ENCODE results near the gene ZNF530. TPM values are rescaled to one million over a fixed set of nuclear protein-coding genes. Genes with fewer than 3 reads are reported as not detected.

ZNF530 gene
- total RNA-seq, 1 experiment from 2014 or later, result 8.6 TPM

GRCh38 chr19:57633832-57634131 is 34.1 kb downstream of the ZNF530 start:
- peaks cover 25% of the 10 kb centered on the region for H3K9me3 Mint-ChIP-seq (ENCODE audit: unreplicated experiment)
- peak overlapping the region; percentile 81 for H3K27ac Mint-ChIP-seq (ENCODE audit: unreplicated experiment)
- intact Hi-C loops (cut with micrococcal nuclease; ENCODE audit: unreplicated experiment), result loop anchor here (1.0 kb wide), 5 partner anchors 34 to 198 kb away; partner anchors contain the start of genes ZNF530, ZNF551, ZNF749 and ZNF776
- H3K4me1 ChIP-seq, result 0 out of 2 replicates have a peak, but pooled peaks cover 7% of the 10 kb centered on the region
- H3K4me3 Mint-ChIP-seq (ENCODE audit: unreplicated experiment), result peak overlapping the region; percentile 86
- H3K9me3 ChIP-seq, result peaks cover 8% of the 10 kb centered on the region; the same call in 1 of the 2 replicates
- H3K4me3 ChIP-seq (ENCODE audit: low read depth, low read length), result peak overlapping the region; percentile 95
- ChIA-PET CTCF (interaction anchor here (0.5 kb wide), 1 partner anchor 124 kb away, joined by 3 read pairs; no protein-coding TSS in a partner anchor), POLR2A (no interaction called here)
- no peak for TF ChIP-seq CTCF (IDR thresholded peaks at IDR 0.05; ENCODE audit: insufficient read depth in 1 of 2, low read depth in 1 of 2, low read length in 1 of 2, severe bottlenecking in 1 of 2, unreplicated experiment in 1 of 2)
- H3K36me3 ChIP-seq (ENCODE audit: control insufficient read depth, insufficient read depth, low read length), result no peaks in the 10 kb centered on the region
- peaks cover 11% of the 10 kb centered on the region for H3K36me3 Mint-ChIP-seq (ENCODE audit: insufficient read depth, unreplicated experiment)
- BruUV-seq (replicated peaks), result no TSS peak
- no peak for DNase-seq
- H3K4me1 Mint-ChIP-seq (ENCODE audit: low read depth, unreplicated experiment), result peaks cover 12% of the 10 kb centered on the region
- no peaks in the 10 kb centered on the region for H3K27me3 Mint-ChIP-seq (ENCODE audit: insufficient read depth, unreplicated experiment)
- no peaks in the 10 kb centered on the region for H3K27me3 ChIP-seq (replicated peaks; ENCODE audit: control insufficient read depth, insufficient read depth, low read length)

GRCh38 chr19:57637379-57637778 is 37.7 kb downstream of the ZNF530 start:
- Histone ChIP-seq H3K9me3 (peaks cover 13% of the 10 kb centered on the region), H3K27me3 (replicated peaks; ENCODE audit: control insufficient read depth, insufficient read depth, low read length) (no peaks in the 10 kb centered on the region), H3K36me3 (ENCODE audit: control insufficient read depth, insufficient read depth, low read length) (peaks cover 10% of the 10 kb centered on the region), H3K4me3 (ENCODE audit: low read depth, low read length) (no peak overlapping the region), H3K4me1 (0 out of 2 replicates have a peak, but pooled peaks cover 7% of the 10 kb centered on the region)
- ChIA-PET CTCF (no interaction called here), POLR2A (no interaction called here)
- peaks cover 12% of the 10 kb centered on the region for H3K4me1 Mint-ChIP-seq (ENCODE audit: low read depth, unreplicated experiment)
- H3K9me3 Mint-ChIP-seq (ENCODE audit: unreplicated experiment), result peaks cover 43% of the 10 kb centered on the region
- H3K4me3 Mint-ChIP-seq (ENCODE audit: unreplicated experiment), result no peak overlapping the region
- BruUV-seq (replicated peaks), result no TSS peak
- no peak overlapping the region for H3K27ac Mint-ChIP-seq (ENCODE audit: unreplicated experiment)
- intact Hi-C loops (cut with micrococcal nuclease; ENCODE audit: unreplicated experiment), result no loop called here
- no peaks in the 10 kb centered on the region for H3K27me3 Mint-ChIP-seq (ENCODE audit: insufficient read depth, unreplicated experiment)
- TF ChIP-seq CTCF (IDR thresholded peaks at IDR 0.05; ENCODE audit: insufficient read depth in 1 of 2, low read depth in 1 of 2, low read length in 1 of 2, severe bottlenecking in 1 of 2, unreplicated experiment in 1 of 2), result no peak
- DNase-seq, result no peak
- peaks cover 42% of the 10 kb centered on the region for H3K36me3 Mint-ChIP-seq (ENCODE audit: insufficient read depth, unreplicated experiment)

GRCh38 chr19:57641715-57642234 is 42.1 kb downstream of the ZNF530 start:
- Histone ChIP-seq H3K4me3 (ENCODE audit: low read depth, low read length) (no peak overlapping the region), H3K4me1 (no peaks in the 10 kb centered on the region), H3K36me3 (ENCODE audit: control insufficient read depth, insufficient read depth, low read length) (peaks cover 10% of the 10 kb centered on the region), H3K9me3 (peaks cover 17% of the 10 kb centered on the region), H3K27me3 (replicated peaks; ENCODE audit: control insufficient read depth, insufficient read depth, low read length) (no peaks in the 10 kb centered on the region)
- H3K27me3 Mint-ChIP-seq (ENCODE audit: insufficient read depth, unreplicated experiment), result no peaks in the 10 kb centered on the region
- peaks cover 35% of the 10 kb centered on the region for H3K9me3 Mint-ChIP-seq (ENCODE audit: unreplicated experiment)
- no peak for DNase-seq
- BruUV-seq (replicated peaks), result no TSS peak
- H3K27ac Mint-ChIP-seq (ENCODE audit: unreplicated experiment), result no peak overlapping the region
- intact Hi-C loops (cut with micrococcal nuclease; ENCODE audit: unreplicated experiment), result no loop called here
- no peaks in the 10 kb centered on the region for H3K4me1 Mint-ChIP-seq (ENCODE audit: low read depth, unreplicated experiment)
- peaks cover 42% of the 10 kb centered on the region for H3K36me3 Mint-ChIP-seq (ENCODE audit: insufficient read depth, unreplicated experiment)
- TF ChIP-seq CTCF (IDR thresholded peaks at IDR 0.05; ENCODE audit: insufficient read depth in 1 of 2, low read depth in 1 of 2, low read length in 1 of 2, severe bottlenecking in 1 of 2, unreplicated experiment in 1 of 2), result no peak
- CTCF ChIA-PET, result no interaction called here
- POLR2A ChIA-PET, result no interaction called here
- H3K4me3 Mint-ChIP-seq (ENCODE audit: unreplicated experiment), result no peak overlapping the region

Data from Caco-2 (cell line).